ENCODE data around the gene KCNH1. TPM values are rescaled to one million over a fixed set of nuclear protein-coding genes. Genes with fewer than 3 reads are reported as not detected.
A peak's percentile ranks its signal among the peaks of the same experiment; 100 is the strongest.
"Not testable (repeated sequence)": the region's sequence is repeated elsewhere in the genome, so short reads cannot be mapped to it uniquely, and the experiment has no call there.

KCNH1 gene
- total and polyA plus RNA-seq, 2 experiments from 2014 or later, result 0.28 TPM; not detected in 1

DNA sequence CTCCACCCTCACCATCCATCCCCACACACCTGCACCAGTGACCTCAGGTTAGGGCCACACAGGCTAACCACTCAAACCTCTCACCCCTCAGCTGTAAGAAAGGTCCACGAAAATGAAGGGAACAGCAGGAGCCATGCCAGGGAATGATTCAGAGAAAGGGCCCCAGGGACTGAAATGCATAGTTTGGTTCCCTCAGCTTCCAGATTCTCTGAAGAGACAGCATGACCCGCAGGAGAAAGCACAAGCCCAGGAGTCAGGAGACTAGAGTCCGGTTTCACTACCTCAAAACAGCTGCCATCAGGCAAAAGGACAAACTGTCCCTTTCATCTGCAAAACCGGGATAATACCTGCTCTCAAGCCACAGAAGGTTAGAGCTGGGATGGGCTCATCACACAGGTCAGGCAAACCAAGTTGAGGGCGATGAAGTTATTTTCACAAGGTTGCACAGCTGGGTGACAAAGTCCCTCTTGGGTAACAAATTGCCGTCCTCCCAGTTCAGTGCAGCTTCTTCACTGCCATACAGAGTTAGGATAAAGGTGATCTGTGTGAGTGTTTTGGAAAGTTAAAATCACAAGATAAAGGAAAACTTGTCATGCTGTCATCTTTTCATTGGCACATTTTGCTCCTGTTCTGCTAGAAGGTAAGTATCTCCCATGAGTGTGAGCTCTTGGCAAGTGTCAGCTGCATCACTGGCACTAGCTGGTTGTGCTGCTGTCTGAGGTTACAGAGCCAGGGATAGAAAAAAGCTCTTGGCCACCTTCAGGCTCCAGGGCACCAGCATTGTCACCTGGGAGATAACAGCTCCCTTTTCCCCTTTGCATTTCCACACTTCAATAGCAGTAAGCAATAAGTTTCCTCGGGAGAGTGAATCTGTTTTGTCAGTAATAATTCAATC lies 120.4 kb downstream of the KCNH1 start:
- no peaks in the 10 kb centered on the region for H3K4me1 Mint-ChIP-seq
- H3K36me3 Mint-ChIP-seq (ENCODE audit: low read depth), result no peaks in the 10 kb centered on the region
- no peak for ATAC-seq
- H3K4me1 ChIP-seq (ENCODE audit: insufficient read depth), result no peaks in the 10 kb centered on the region
- no peak for DNase-seq (ENCODE audit: low spot score)
- no peak overlapping the region for H2AFZ ChIP-seq
- H3K9me3 Mint-ChIP-seq, result no peaks in the 10 kb centered on the region
- H3K4me3 ChIP-seq, result no peak overlapping the region
- no peaks in the 10 kb centered on the region for H3K9me2 ChIP-seq (ENCODE audit: insufficient read depth)
- H3K27me3 Mint-ChIP-seq (ENCODE audit: insufficient read depth, low read depth, poor library complexity), result peaks cover 1% of the 10 kb centered on the region
- no peak overlapping the region for H3K4me3 Mint-ChIP-seq
- H3K27ac Mint-ChIP-seq, result no peak overlapping the region
- no peaks in the 10 kb centered on the region for H4K20me1 ChIP-seq (replicated peaks; ENCODE audit: insufficient read depth)
- H3F3A ChIP-seq (replicated peaks; ENCODE audit: low read depth), result no peaks in the 10 kb centered on the region
- no peak for TF ChIP-seq EZH2 (IDR thresholded peaks at IDR 0.05; ENCODE audit: low read depth, unreplicated experiment)
- TF ChIP-seq, protein P1, sequence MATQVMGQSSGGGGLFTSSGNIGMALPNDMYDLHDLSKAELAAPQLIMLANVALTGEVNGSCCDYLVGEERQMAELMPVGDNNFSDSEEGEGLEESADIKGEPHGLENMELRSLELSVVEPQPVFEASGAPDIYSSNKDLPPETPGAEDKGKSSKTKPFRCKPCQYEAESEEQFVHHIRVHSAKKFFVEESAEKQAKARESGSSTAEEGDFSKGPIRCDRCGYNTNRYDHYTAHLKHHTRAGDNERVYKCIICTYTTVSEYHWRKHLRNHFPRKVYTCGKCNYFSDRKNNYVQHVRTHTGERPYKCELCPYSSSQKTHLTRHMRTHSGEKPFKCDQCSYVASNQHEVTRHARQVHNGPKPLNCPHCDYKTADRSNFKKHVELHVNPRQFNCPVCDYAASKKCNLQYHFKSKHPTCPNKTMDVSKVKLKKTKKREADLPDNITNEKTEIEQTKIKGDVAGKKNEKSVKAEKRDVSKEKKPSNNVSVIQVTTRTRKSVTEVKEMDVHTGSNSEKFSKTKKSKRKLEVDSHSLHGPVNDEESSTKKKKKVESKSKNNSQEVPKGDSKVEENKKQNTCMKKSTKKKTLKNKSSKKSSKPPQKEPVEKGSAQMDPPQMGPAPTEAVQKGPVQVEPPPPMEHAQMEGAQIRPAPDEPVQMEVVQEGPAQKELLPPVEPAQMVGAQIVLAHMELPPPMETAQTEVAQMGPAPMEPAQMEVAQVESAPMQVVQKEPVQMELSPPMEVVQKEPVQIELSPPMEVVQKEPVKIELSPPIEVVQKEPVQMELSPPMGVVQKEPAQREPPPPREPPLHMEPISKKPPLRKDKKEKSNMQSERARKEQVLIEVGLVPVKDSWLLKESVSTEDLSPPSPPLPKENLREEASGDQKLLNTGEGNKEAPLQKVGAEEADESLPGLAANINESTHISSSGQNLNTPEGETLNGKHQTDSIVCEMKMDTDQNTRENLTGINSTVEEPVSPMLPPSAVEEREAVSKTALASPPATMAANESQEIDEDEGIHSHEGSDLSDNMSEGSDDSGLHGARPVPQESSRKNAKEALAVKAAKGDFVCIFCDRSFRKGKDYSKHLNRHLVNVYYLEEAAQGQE (IDR thresholded peaks at IDR 0.05; ENCODE audit: unreplicated experiment), result no peak
- TF ChIP-seq EZH2phosphoT487 (IDR thresholded peaks at IDR 0.05; ENCODE audit: unreplicated experiment), result no peak
- no peaks in the 10 kb centered on the region for H3K27me3 ChIP-seq (ENCODE audit: insufficient read depth)
- H3K27ac ChIP-seq (ENCODE audit: low read depth), result no peak overlapping the region
- H3K4me2 ChIP-seq, result no peak overlapping the region
- H3K36me3 ChIP-seq (ENCODE audit: insufficient read depth), result no peaks in the 10 kb centered on the region
- H3K79me2 ChIP-seq (replicated peaks; ENCODE audit: insufficient read depth), result no peaks in the 10 kb centered on the region

DNA sequence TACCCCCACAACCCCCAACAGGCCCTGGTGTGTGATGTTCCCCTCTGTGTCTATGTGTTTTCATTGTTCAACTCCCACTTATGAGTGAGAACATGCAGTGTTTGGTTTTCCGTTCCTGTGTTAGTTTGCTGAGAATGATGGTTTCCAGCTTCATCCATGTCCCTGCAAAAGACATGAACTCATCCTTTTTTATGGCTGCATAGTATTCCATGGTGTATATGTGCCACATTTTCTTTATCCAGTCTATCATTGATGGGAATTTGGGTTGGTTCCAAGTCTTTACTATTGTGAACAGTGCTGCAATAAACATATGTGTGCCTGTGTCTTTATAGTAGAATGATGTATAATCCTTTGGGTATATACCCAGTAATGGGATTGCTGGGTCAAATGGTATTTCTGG lies 122.8 kb downstream of the KCNH1 start:
- H3K27ac Mint-ChIP-seq; H3K27me3 ChIP-seq (ENCODE audit: insufficient read depth); H3K36me3 Mint-ChIP-seq (ENCODE audit: low read depth); H4K20me1 ChIP-seq (replicated peaks; ENCODE audit: insufficient read depth); H3K79me2 ChIP-seq (replicated peaks; ENCODE audit: insufficient read depth); DNase-seq (ENCODE audit: low spot score); H3F3A ChIP-seq (replicated peaks; ENCODE audit: low read depth); H3K27ac ChIP-seq (ENCODE audit: low read depth); H3K4me1 Mint-ChIP-seq; H3K9me2 ChIP-seq (ENCODE audit: insufficient read depth); H3K4me1 ChIP-seq (ENCODE audit: insufficient read depth); ATAC-seq; H2AFZ ChIP-seq; H3K4me3 ChIP-seq; H3K27me3 Mint-ChIP-seq (ENCODE audit: insufficient read depth, low read depth, poor library complexity); H3K36me3 ChIP-seq (ENCODE audit: insufficient read depth); H3K4me3 Mint-ChIP-seq; H3K9me3 Mint-ChIP-seq; H3K4me2 ChIP-seq: not testable (repeated sequence)

GRCh38 chr1:211009944-211010343 lies 124.0 kb downstream of the KCNH1 start:
- TF ChIP-seq CTCF (conservative IDR thresholded peaks at IDR 0.05; ENCODE audit: low read depth in 2 of 2) (peak; percentile 7 to 28; a peak in 1 of 4 replicates), EZH2phosphoT487 (IDR thresholded peaks at IDR 0.05; ENCODE audit: unreplicated experiment) (no peak)
- Histone ChIP-seq H4K20me1 (replicated peaks; ENCODE audit: insufficient read depth) (no peaks in the 10 kb centered on the region), H3K9me2 (ENCODE audit: insufficient read depth) (no peaks in the 10 kb centered on the region), H3K27ac (ENCODE audit: low read depth) (no peak overlapping the region), H3K4me1 (ENCODE audit: insufficient read depth) (no peaks in the 10 kb centered on the region), H3K4me2 (no peak overlapping the region), H3K27me3 (ENCODE audit: insufficient read depth) (no peaks in the 10 kb centered on the region), H3K36me3 (ENCODE audit: insufficient read depth) (no peaks in the 10 kb centered on the region), H2AFZ (no peak overlapping the region), H3F3A (replicated peaks; ENCODE audit: low read depth) (no peaks in the 10 kb centered on the region), H3K4me3 (no peak overlapping the region), H3K79me2 (replicated peaks; ENCODE audit: insufficient read depth) (no peaks in the 10 kb centered on the region)
- H3K36me3 Mint-ChIP-seq (ENCODE audit: low read depth), result no peaks in the 10 kb centered on the region
- H3K4me1 Mint-ChIP-seq, result no peaks in the 10 kb centered on the region
- no peak for DNase-seq (ENCODE audit: low spot score)
- H3K4me3 Mint-ChIP-seq, result no peak overlapping the region
- H3K27me3 Mint-ChIP-seq (ENCODE audit: insufficient read depth, low read depth, poor library complexity), result peaks cover 1% of the 10 kb centered on the region
- no peaks in the 10 kb centered on the region for H3K9me3 Mint-ChIP-seq
- H3K27ac Mint-ChIP-seq, result no peak overlapping the region
- no peak for ATAC-seq

Measured in GM23338 (cell line).